HG03039 (cell line): ENCODE measurements around the gene TUBD1.
"Not testable (repeated sequence)": the region's sequence is repeated elsewhere in the genome, so short reads cannot be mapped to it uniquely, and the experiment has no call there.

Experiments used
- ATAC-seq: cut with Tn5 transposase; IDR thresholded peaks from one replicate; pipeline ENCODE4 v1.9.1; 2021; ENCODE audit warnings: mild to moderate bottlenecking, moderate library complexity; ENCODE audit not compliant: unreplicated experiment

Gene TUBD1, protein sequence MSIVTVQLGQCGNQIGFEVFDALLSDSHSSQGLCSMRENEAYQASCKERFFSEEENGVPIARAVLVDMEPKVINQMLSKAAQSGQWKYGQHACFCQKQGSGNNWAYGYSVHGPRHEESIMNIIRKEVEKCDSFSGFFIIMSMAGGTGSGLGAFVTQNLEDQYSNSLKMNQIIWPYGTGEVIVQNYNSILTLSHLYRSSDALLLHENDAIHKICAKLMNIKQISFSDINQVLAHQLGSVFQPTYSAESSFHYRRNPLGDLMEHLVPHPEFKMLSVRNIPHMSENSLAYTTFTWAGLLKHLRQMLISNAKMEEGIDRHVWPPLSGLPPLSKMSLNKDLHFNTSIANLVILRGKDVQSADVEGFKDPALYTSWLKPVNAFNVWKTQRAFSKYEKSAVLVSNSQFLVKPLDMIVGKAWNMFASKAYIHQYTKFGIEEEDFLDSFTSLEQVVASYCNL

DNA sequence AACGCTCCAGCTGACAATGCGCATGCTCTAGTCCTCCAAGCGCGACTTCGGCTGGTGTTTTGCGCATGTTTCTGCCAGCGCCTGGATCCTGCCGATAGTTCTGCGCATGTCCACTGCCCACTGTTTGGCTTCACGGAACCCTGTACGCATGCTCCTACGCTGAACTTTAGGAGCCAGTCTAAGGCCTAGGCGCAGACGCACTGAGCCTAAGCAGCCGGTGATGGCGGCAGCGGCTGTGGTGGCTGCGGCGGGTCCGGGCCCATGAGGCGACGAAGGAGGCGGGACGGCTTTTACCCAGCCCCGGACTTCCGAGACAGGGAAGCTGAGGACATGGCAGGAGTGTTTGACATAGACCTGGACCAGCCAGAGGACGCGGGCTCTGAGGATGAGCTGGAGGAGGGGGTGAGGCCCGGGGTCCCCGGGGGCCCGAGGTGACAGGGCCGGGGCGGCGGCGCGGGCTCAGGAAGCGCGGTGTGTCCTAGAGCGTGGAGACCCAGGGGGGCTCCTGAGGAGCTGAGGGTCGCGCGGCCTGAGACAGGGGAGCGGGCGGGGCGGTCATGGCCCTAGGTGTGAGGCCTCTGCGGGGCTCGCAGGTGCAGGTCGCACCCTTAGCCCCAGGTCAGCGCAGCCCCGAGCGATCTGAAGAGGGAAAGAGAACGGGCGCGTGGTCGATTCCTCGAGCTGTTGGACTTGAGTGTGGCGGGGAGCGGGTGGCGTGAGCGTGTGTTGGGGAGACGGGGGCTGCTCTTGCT, at the start of gene TUBD1, which contains the start of gene RPS6KB1:
TSS of gene TUBD1 (minus strand) at position 20 of the 752 bp plus-strand sequence. CDS start 1,941 bp downstream, outside the sequence.
TSS of gene RPS6KB1 (plus strand) at position 198 of the 752 bp plus-strand sequence. CDS start at position 262, 64 bp downstream.
- ATAC-seq: peak; percentile 81

DNA sequence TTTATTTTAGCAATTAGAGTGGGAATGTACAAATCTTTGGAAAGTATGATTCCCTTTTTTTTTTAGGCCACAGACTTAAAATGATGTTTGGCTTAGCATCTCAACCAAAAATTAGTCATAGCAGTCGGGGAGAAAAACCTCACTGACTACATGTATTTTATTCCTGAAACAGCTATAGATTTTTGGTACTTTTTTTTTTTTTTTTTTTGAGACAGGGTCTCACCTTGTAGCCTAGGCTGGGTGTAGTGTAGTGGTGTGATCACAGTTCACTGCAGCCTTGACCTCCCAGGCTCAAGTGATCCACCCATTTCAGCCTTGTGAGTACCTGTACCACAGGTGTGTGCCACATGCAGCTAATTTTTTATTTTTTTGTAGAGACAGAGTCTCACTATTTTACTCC, 48.4 kb upstream of the TUBD1 start:
- ATAC-seq: no peak

DNA sequence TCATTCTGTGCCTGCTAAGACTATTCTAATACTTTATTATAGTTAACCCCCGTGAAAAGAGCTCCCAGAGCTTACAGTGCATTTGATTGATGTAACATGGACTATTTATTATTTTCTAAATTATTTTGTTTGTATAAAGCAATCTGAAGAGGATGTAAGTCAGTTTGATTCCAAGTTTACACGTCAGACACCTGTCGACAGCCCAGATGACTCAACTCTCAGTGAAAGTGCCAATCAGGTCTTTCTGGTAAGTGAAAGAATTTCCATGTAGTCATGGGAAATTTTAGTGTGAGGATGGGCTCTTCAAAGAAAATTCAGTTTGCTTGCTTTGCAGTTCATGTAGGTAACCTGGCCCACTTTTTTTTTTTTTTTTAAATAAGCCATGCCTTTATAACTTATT, 48.0 kb upstream of the TUBD1 start:
- not testable (repeated sequence) for ATAC-seq

DNA sequence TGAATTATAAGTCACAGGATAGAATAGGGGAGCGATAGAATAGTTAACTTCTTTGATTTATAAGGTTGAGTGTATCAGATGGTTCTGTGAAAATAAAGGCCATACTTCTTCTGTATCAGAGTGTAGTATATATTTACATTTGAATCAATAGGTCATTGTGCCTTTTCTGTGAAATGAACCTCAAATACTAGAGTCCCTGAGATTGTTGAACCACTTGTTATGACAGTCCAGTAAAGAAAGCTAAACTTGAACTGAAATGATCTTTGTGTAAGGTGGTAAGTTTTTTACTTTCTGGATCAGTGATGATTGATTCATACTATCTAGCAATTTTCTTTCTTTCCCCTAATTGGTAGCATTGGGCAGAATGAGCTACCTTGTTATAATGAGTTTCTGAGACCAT, 40.6 kb upstream of the TUBD1 start:
- ATAC-seq: not testable (repeated sequence)

DNA sequence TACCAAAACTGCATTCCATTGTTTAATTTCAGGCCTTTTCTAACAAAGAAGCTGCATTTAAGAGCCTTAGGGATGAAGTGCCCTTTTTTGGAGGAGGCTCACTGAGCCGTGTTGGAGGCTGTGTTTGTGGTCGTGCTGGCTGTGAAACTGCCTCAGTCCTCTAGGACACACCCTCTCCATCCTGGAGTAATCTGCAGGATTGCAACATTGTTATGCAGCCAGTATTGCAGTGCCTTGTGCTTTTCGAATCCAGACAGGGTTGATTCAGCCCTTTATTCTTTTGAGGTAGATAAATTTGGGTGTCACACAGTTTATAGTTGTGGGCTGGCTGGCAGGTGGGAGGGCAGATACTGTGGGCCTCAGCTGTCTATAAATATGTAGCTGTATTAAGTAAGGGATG, 38.0 kb upstream of the TUBD1 start:
- not testable (repeated sequence) for ATAC-seq

DNA sequence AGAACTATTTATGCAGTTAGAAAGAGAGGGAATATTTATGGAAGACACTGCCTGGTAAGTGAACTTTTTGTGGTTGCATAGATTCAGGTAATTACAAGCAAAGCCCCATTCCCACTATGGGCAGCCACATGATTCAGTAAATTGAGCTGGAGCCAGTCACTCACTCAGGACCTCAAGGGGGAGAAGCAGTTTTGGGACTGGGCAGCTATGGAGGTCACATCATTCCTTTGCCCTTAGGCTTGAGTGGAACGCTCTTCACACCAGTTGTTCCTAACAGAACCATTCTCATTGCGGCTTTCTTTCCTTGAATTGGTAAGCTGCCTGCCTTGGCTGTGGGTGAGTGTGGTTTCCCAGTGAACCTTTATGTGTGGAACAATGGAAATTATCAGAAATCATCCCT, 37.4 kb upstream of the TUBD1 start:
- not testable (repeated sequence) for ATAC-seq

DNA sequence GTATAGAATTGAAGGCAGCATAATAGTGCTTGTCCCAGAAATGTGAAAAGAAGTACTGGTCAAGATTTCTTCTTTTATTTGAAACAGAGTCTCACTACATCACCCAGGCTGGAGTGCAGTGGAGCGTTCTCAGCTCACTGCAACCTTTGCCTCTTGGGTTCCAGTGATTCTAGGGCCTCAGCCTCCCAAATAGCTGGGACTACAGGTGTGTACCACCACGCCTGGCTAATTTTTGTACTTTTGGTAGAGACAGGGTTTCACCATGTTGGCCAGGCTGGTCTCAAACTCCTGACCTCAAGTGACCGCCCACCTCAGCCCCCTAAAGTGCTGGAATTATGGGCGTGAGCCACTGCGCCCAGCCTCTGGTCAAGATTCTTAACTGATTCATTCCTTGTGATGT, 27.9 kb upstream of the TUBD1 start:
- not testable (repeated sequence) for ATAC-seq

DNA sequence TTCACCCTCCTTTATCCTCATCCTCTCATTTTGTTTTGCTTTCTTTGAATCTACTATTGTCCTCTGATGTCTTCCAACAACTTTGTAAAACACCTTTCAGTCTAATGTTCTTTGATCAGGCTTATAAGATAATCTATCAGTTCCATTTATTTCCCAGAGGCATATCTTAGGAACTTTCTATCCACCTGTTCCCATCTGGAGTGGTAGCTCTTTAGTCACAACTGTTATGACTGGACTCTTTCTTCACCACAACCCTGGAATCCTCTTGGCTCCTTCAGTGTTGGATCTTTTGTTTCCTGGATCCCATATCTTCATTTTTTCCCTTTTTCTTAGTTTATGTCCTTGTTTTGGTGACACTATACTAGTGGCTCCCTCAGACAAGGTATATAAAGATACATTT, 23.7 kb upstream of the TUBD1 start:
- no peak for ATAC-seq

DNA sequence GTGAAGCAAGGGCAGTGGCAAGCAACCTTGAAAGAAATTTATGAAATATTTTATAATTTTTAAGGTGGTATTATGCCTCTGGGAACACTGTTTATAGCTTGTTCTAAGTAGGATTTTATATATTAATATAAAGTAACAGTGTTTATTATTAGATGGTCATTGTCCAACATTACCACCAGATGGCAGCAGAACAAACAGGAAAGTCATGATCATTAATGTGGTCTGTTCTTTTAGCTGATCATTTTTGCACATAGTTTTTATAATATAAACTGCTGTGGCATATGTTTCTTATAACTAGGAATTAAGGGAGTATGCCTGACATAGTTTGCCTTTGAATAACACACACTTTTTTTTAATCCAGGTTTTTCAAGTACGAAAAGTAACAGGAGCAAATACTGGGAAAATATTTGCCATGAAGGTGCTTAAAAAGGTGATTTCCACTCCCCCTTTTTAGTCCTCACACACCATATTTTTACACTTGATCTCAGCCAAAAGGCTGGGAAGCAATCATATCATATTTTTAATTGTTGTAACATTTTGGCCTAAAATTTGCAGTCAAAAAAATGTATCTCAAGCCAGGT, 21.6 kb upstream of the TUBD1 start:
- ATAC-seq: no peak

DNA sequence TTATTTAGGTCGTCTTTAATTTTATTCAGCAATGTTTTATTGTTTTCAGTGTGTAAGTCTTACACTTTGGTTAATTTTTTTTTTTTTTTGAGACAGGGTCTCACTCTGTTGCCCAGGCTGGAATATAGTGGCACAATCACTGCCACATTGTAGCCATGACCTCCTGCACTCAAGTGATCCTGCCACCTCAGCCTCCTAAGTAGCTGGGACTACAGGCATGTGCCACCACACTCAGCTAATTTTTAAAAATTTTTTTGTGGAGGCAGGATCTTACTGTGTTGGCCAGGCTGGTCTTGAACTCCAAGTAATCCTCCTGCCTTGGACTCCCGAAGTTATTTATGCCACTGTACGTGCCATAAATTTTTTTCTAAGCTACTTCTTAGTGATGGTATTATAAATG, 14.7 kb upstream of the TUBD1 start:
- no peak for ATAC-seq

DNA sequence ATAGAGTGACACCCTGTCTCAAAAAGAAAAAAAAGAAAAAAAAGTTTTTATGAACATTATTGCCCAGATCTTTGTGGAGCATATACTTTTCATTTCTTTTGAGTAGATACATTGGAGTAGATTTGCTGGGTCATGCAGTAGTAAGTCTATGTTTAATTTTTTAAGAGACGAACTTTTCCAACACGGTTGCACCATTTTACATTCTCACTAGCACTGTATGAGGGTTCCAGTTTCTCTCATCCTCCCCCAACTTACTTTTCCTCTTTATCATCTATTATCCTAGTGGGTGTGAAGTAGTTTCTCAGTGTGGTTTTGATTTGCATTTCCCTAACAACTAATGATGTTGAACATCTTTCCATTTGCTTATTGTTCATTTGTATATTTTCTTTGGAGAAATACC, 10.7 kb upstream of the TUBD1 start:
- no peak for ATAC-seq

DNA sequence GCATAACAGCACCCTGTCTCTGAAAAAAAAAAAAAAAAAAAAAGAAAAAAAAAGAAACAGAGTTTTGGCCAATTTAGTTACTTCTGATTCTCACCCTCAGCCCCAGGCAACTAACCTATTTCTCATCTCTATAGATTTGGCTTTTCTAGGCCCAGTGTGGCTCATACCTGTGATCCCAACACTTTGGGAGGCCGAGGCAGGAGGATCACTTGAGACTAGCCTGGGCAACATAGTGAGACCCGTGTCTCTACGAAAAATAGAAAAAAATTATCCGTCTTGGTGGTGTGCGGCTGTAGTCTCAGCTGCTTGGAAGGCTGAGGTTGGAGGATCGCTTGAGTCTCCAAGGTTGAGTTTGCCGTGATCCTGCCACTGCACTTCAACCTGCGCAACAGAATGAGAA, 8.9 kb upstream of the TUBD1 start:
- ATAC-seq: no peak

DNA sequence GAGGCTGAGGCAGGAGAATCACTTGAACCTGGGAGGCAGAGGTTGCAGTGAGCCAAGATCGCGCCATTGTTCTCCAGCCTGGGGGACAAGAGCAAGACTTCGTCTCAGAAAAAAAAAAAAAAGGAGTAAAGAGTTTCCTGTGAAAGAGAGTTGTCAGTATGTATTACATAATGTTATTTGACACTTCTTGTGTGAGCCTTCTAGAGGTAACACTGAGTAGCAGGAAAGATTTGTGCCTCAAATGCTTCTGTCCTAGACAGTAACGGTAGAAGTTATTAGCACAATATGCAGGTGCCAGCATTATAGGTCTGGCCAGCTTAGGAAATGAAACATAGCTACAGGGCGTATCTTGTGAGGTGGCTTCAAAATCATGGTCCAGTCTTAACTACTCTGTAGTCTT, 6.4 kb upstream of the TUBD1 start:
- ATAC-seq: no peak

DNA sequence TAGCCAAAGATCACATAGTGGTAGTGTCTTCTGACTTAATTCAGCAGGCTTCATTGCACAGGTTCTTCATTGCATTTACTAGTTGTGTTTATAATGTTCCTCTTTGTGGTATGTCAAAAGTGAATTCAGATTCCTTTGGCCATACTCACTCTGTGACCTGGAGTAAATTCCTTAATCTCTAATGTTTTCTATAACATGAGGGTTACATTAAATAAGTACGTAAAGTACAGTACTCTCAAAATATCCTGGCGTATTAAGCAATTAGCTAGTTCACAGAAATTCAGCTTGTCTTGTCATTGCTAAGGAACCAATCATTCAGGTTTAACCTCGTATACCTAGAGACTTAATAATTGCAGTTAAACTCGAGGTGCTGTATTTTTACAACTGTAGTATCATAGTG, 4.3 kb upstream of the TUBD1 start:
- ATAC-seq: no peak

DNA sequence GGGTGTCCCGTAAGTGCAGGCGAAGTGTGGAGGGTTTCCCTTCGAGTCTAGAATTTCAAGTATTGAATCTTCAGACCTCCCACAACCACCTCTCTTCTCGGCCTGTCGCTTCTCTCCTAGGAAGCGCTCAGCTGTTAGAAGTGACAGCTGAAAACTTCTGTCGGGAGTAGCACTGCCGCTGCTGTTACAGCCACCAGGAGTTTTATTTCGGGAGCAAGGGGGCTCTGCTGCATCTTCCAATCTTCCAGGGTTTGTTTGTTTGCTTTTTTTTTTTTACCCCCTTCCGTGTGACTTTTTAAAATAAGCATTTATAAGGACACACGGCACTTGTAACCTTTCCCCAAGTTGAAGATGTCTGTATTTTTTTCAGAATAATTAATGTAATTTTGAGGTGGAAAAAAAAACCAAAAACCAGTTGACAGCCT, 945 bp upstream of the TUBD1 start:
- peak; percentile 2 for ATAC-seq

DNA sequence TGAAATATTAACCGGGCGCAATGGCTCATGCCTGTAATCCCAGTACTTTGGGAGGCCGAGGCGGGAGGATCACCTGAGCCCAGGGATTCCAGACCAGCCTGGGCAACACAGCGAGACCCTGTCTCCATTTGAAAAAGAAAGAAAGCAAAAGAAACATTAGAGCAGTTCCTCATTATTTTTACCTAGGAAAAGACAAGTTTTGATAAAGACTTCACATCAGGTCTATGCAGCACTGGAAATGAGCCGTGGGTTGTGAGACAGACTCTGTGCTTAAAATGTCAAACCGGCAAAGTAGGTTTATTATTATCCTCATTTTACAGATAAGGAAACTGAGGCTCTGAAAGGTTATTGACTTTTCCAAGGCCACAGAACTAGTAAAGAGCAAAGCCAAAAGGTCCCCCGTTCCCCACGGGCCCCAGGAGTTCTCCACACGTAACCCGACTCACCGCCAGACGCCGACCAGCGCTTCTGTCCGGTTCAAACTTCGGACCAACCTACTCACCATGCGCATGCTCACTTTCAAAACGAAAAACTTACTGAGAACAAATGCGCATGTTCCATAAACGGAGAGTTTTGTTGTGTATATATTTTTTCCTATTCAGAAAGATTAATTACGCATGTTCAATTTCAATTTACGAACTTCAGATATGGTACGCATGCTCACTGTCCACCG, 356 bp downstream of the TUBD1 start:
- peak; percentile 46 for ATAC-seq

DNA sequence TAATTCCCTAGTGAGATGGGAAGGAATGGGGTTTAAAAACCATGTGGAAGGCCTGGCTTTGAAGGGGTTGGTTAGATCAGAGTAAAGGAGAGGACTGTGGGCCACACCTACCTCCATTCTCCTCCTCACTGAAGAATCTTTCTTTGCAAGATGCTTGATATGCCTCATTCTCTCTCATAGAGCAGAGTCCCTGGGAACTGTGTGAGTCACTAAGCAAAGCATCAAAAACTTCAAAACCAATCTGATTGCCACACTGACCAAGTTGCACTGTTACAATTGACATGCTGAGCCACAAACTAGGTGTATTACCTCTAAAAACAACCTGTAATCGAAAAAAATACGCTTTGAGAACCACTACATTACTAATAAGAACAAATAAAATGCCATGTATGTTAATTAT, 2.0 kb downstream of the TUBD1 start:
- no peak for ATAC-seq

DNA sequence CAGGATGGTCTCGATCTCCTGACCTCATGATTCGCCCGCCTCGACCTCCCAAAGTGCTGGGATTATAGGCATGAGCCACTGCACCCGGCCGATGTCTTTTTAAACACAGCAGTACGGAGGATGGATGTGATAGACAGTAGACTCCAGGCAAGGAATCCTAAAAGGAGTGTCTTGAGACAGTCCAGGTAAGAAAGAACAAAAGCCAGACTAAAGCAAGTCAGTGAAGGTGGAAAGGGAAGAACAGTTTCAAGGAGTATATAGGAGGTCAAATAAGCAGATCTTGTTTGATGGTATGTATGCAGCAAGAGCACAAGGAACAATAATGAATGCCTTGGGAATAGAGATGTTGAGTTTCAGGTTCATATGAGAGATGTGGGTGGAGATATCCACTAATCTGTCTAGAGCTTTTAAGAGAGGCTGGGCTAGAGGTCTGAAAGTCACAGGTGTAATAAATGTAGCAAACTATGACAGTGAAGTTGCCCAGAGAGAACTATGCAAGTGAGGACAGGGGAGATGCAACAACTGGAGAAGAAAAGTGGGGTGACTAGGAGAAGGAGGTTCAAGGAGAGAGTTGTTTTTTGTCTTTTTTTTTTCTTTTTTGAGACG, 4.5 kb downstream of the TUBD1 start:
- no peak for ATAC-seq

DNA sequence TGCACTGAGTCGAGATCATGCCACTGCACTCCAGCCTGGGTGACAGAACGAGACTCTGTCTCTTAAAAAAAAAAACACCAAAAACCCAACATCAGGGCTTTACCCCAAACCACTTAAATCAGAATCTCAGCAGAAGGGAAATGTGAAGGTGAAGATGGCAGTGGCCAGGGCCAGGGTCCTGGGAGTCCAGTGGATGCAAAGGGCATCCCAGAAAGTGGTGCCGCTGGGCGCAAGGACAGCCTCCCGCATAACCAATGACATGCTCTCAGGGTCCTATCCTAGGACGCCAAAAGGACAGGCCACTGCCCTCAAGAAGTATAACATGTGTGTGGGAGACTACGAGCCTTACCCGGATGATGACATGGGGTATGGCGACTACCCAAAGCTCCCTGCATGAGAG, 7.9 kb downstream of the TUBD1 start:
- no peak for ATAC-seq

DNA sequence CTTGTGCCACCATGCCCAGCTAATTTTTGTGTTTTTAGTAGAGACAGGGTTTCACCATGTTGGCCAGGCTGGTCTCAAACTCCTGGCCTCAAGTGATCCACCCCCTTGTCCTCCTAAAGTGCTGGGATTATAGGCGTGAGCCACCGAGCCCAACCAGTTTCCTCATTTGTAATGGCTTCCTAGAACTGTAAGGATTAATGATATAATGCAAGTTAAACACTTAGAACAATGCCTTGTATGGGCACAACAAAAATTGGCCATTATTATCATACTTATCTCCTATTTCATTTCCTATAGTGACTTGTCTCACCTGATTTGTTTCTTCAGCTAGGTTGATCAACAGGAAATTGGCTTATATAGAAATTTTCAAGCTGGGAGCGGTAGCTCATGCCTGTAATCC, 14.1 kb downstream of the TUBD1 start:
- ATAC-seq: no peak

DNA sequence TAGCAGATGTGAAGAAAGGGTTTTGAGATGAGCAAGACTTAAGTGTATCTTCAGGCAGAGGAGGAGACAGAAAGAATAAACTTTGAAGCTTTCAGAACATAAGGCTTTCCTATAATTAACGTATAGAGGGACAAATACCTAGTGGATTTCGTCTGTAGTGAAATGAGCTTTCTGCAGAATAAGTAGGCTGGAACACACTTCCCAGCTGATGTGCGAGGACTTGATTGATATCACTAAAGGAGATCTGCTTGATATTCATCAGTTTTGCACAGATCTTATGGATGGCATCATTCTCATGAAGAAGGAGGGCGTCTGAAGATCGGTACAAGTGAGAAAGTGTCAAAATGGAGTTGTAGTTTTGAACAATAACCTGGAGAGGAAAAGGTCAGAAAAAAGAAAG, 14.8 kb downstream of the TUBD1 start:
- ATAC-seq: no peak
